HepG2 (cell line): ENCODE measurements around the gene STIM2. TPM values are rescaled to one million over a fixed set of nuclear protein-coding genes. Genes with fewer than 3 reads are reported as not detected.

Source experiments
- ATAC-seq: fragments of 200-7000 bp; cut with Tn5 transposase; 3 replicates; pipeline ENCODE4 v1.9.1; 2020; ENCODE audit warnings: mild to moderate bottlenecking, moderate library complexity
- BruUV-seq: library from RNA; stranded (reverse); fragments of 400-500 nt; replicated peaks from 2 replicates; lab custom pipeline; 2021; lab: Mats Ljungman, UMichigan
- CTCF ChIA-PET: fragments of 300-600 bp; formaldehyde crosslinking; extraction: SDS; loops from one replicate; lab custom pipeline; 2021; ENCODE audit warnings: low total read pairs, inconsistent platforms, low intra/inter-chr PET ratio; lab: Yijun Ruan, JAX
- POLR2A ChIA-PET: fragments of 350-600 bp; sonication (Branson Sonifier 250); formaldehyde crosslinking; loops from one replicate; lab custom pipeline; 2020; ENCODE audit warnings: antibody characterized with exemption, inconsistent platforms; lab: Yijun Ruan, JAX
- DNase-seq: peaks from one replicate; pipeline ENCODE4 v3.0.0-alpha.2; 2015; ENCODE audit warnings: low spot score
- FAIRE-seq: peaks from 3 replicates; lab custom pipeline; 2011; peaks lifted over from hg19 to GRCh38; lab: Jason Lieb, UNC
- H2AFZ ChIP-seq: one replicate; pipeline ENCODE4 v1.6.1; 2011; ENCODE audit warnings: low read length, inconsistent platforms
- H3K27ac ChIP-seq: fragments of 300-600 bp; 3 replicates; pipeline ENCODE4 v1.8.0; 2011; ENCODE audit warnings: mixed run types, mild to moderate bottlenecking, mixed read lengths, low read length, inconsistent platforms; ENCODE audit not compliant: insufficient read depth; ENCODE audit errors: extremely low read length
- H3K27me3 ChIP-seq, 2 experiments: fragments of 200-600 bp in 1 of 2; 2 replicates in 1 of 2; 3 replicates in 1 of 2; pipeline versions ENCODE4 v1.6.0 to v1.8.0; 2011; ENCODE audit warnings: low read length in 2 of 2, mild to moderate bottlenecking in 2 of 2, moderate library complexity in 2 of 2, inconsistent platforms in 1 of 2; ENCODE audit not compliant: insufficient read depth in 2 of 2, control insufficient read depth in 1 of 2
- H3K36me3 ChIP-seq, 2 experiments: fragments of 200-600 bp in 1 of 2; replicated peaks in 1 of 2; 2 replicates in 1 of 2; 3 replicates in 1 of 2; pipeline versions ENCODE4 v1.5.1 to v1.8.0; 2011; ENCODE audit warnings: low read length in 2 of 2, inconsistent platforms in 1 of 2; ENCODE audit not compliant: insufficient read depth in 2 of 2, control insufficient read depth in 1 of 2
- H3K4me1 ChIP-seq: 2 replicates; pipeline ENCODE4 v1.5.1; 2012; ENCODE audit warnings: low read length, inconsistent platforms; ENCODE audit not compliant: insufficient read depth
- H3K4me2 ChIP-seq: 2 replicates; pipeline ENCODE4 v1.6.0; 2011; ENCODE audit warnings: low read depth, low read length, inconsistent platforms
- H3K4me3 ChIP-seq, 3 experiments: fragments of 200-600 bp in 1 of 3; sonication (generic), shearing (Covaris generic) in 1 of 3; replicated peaks in 1 of 3; 2 replicates each; pipeline ENCODE4 v1.5.1; 2011 to 2016; ENCODE audit warnings: low read length in 3 of 3, inconsistent platforms in 2 of 3, low read depth in 2 of 3, mild to moderate bottlenecking in 2 of 3, control low read depth in 1 of 3, mixed read lengths in 1 of 3; ENCODE audit not compliant: insufficient read depth in 1 of 3
- H3K79me2 ChIP-seq: one replicate; pipeline ENCODE4 v1.6.1; 2011; ENCODE audit warnings: low read length, inconsistent platforms; ENCODE audit not compliant: insufficient read depth
- H3K9ac ChIP-seq: 2 replicates; pipeline ENCODE4 v1.6.0; 2011; ENCODE audit warnings: mild to moderate bottlenecking, low read depth, low read length, inconsistent platforms; ENCODE audit not compliant: insufficient read depth
- H3K9me3 ChIP-seq: 2 replicates; pipeline ENCODE4 v1.5.1; 2012; ENCODE audit warnings: mild to moderate bottlenecking, low read length
- H4K20me1 ChIP-seq: 2 replicates; pipeline ENCODE4 v1.6.0; 2011; ENCODE audit warnings: inconsistent platforms, mild to moderate bottlenecking, low read length, moderate library complexity; ENCODE audit not compliant: insufficient read depth
- MXD3 ChIP-seq: IDR thresholded peaks from 2 replicates; pipeline ENCODE4 v1.6.1; 2016; ENCODE audit warnings: mild to moderate bottlenecking, missing biosample characterization, missing genetic modification reagents
- RXRA ChIP-seq: sonication (generic); formaldehyde crosslinking; IDR thresholded peaks from 2 replicates; pipeline ENCODE4 v1.5.1; 2020; ENCODE audit warnings: missing genetic modification reagents
- WGBS: methylation state at CpG from one replicate; pipeline ENCODE4 v1.1.6; 2017; ENCODE audit warnings: low lambda C conversion rate; 5-methylcytosine and 5-hydroxymethylcytosine counted together
- in situ Hi-C: cut with HindIII; loops from 2 replicates; pipeline ENCODE4 v1.10.0; 2017; ENCODE audit warnings: low pct_unique_long_range_greater_than_20kb; ENCODE audit not compliant: extremely low pct_ligation_motif_present
- intact Hi-C: fragments of 100-400 bp; cut with micrococcal nuclease; formaldehyde crosslinking; loops from one replicate; pipeline ENCODE4 v1.10.0; 2022; ENCODE audit not compliant: unreplicated experiment
- polyA plus RNA-seq, 8 experiments: library from polyadenylated mRNA; depleted of rRNA in 3 of 8; stranded (reverse) in 7 of 8; unstranded in 1 of 8; fragments of >200 nt; fragmentation: Illumina TruSeq in 4 of 8; extraction: Trizol in 4 of 8; gene quantifications; 2 replicates each; pipeline versions ENCODE4 v1.2.1 to v1.2.3, GENCODE V29; 2011 to 2016; ENCODE audit warnings: low read depth in 4 of 8, missing spikeins in 1 of 8, mixed read lengths in 1 of 8; ENCODE audit not compliant: insufficient read depth in 1 of 8
- total RNA-seq, 5 experiments: library from RNA; depleted of rRNA; stranded (reverse); fragments of >200 nt; fragmentation: Illumina TruSeq; extraction: Trizol; gene quantifications; 2 replicates each; pipeline ENCODE4 v1.2.3, GENCODE V29; 2016; ENCODE audit warnings: low read depth in 1 of 5
- TF ChIP-seq, protein P1 (sequence below): sonication (generic); formaldehyde crosslinking; IDR thresholded peaks from 2 replicates; pipeline ENCODE4 v1.8.0; 2022; ENCODE audit warnings: mild to moderate bottlenecking, missing genetic modification reagents; ENCODE audit not compliant: insufficient replicate concordance

The STIM2 gene
- total and polyA plus RNA-seq, 2 of the 13 experiments (the other 11 are each of a cell fraction or from before 2014, with no cell fraction given): 19.3 to 19.4 TPM

DNA sequence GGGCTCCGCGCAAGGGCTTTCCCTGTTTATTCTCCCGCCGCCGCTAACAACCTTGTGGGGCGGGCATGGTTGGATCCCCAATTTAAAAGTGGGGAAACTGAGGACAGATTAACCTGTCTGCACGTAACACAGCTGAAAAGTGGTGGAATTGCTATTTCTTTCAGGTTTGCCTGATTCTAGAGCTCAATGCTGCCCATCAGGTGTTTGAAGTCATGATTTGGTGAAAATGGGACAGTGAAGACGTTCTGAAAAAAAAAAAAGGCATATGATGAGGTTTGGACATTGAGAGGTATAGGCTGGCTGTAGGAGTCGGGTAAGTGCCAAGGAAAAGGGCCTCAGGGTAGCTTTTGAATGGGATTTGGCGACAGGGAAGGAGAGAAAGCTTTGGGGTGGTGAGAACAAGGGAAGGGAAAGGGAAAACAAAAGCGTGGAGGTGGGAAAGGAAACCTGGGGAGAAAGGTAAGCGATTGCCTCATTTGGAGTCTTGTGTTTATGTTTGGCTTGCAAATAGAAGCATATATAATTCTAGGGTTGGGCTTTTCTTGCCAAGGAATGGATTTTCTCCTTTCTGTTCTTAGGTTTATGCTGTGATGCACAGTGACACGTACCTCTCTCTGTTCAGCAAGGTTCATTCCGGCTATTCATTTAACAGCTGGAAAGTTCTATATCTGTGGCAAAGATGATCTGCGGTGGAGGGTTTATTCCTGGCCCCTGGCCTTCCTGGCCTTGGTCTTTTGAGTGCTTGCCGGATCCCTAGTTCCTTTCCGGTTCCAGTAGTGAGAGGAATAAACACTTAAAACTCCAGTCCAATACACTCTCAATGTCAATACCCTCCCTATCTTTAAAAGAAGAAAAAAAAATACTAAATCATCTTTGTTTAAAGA lies 2.4 kb upstream of the STIM2 start (continued):
- TF ChIP-seq RXRA (CRISPR knock-in tag): no peak

DNA sequence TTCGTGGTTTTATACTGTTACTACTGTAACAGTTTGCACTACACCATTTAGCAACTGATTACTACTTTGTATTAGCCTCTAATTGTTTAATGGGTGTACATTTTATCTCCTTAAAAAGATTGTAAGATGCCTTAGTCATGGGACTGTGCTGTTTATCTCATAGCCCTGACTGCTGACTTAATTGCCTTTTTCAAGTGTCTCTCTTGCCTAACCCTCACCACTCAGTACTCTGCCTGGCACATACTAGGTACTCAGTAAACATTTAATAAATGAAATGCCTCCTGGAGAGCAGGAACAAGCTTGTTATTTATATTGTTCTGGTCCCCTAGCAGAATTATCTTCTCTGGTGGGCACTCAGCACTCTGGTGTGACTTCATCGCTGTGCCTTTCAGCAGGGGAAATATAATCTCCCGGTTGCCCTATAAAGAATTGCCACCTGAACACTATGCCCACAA lies 1.7 kb upstream of the STIM2 start:
- peaks cover 40% of the 10 kb centered on the region for H3K4me1 ChIP-seq
- 71% methylated on average over 3 of the region's 3 CpGs for WGBS
- ATAC-seq (no peak), DNase-seq (no peak)
- H3K79me2 ChIP-seq: peaks cover 27% of the 10 kb centered on the region
- no peaks in the 10 kb centered on the region; a peak in 1 of 5 replicates for H3K27me3 ChIP-seq
- H2AFZ ChIP-seq: no peak overlapping the region
- no peaks in the 10 kb centered on the region for H3K36me3 ChIP-seq
- H3K9ac ChIP-seq: peak overlapping the region; percentile 76; the same call in 1 of the 2 replicates
- intact Hi-C loops (no loop called here), in situ Hi-C loops (loop anchor here (5.0 kb wide), 1 partner anchor 37 kb away; no protein-coding TSS in a partner anchor)
- CTCF ChIA-PET: no interaction called here
- no TSS peak for BruUV-seq
- TF ChIP-seq MXD3 (CRISPR knock-in tag): no peak
- TF ChIP-seq, protein P1, sequence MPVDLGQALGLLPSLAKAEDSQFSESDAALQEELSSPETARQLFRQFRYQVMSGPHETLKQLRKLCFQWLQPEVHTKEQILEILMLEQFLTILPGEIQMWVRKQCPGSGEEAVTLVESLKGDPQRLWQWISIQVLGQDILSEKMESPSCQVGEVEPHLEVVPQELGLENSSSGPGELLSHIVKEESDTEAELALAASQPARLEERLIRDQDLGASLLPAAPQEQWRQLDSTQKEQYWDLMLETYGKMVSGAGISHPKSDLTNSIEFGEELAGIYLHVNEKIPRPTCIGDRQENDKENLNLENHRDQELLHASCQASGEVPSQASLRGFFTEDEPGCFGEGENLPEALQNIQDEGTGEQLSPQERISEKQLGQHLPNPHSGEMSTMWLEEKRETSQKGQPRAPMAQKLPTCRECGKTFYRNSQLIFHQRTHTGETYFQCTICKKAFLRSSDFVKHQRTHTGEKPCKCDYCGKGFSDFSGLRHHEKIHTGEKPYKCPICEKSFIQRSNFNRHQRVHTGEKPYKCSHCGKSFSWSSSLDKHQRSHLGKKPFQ: peak; percentile 35
- TF ChIP-seq, all 625 proteins: peak for 1
- Histone ChIP-seq H3K4me2 (peak overlapping the region; percentile 96), H4K20me1 (no peaks in the 10 kb centered on the region; the same call in 1 of the 2 replicates), H3K9me3 (no peaks in the 10 kb centered on the region), H3K27ac (no peak overlapping the region), H3K4me3 (peak overlapping the region in 2 of 3 experiments; percentile 72 to 78; a peak in 4 of 6 replicates)
- POLR2A ChIA-PET: interaction anchor here (2.7 kb wide), 1 partner anchor 37 kb away, joined by 11 read pairs; no protein-coding TSS in a partner anchor
- FAIRE-seq: no peak
